Astrocyte of the cerebellum (primary cell): Measurements from ENCODE around the gene LGALS3.

Experiments
- DNase-seq: peaks from one replicate; pipeline ENCODE4 v3.0.0-alpha.2; 2011; ENCODE audit warnings: low read depth
- H3K4me3 ChIP-seq: 2 replicates; pipeline ENCODE4 v1.5.1; 2011; ENCODE audit warnings: mild to moderate bottlenecking, low read depth, low read length, moderate library complexity
- CTCF ChIP-seq: IDR thresholded peaks from 2 replicates; pipeline ENCODE4 v1.5.1; 2012; ENCODE audit warnings: low read length, low read depth, moderate library complexity, mild to moderate bottlenecking; ENCODE audit errors: missing control alignments
- in situ Hi-C: cut with HindIII; loops from 2 replicates; pipeline ENCODE4 v1.10.0; 2017; ENCODE audit warnings: low sequenced_read_pairs

Gene LGALS3

DNA sequence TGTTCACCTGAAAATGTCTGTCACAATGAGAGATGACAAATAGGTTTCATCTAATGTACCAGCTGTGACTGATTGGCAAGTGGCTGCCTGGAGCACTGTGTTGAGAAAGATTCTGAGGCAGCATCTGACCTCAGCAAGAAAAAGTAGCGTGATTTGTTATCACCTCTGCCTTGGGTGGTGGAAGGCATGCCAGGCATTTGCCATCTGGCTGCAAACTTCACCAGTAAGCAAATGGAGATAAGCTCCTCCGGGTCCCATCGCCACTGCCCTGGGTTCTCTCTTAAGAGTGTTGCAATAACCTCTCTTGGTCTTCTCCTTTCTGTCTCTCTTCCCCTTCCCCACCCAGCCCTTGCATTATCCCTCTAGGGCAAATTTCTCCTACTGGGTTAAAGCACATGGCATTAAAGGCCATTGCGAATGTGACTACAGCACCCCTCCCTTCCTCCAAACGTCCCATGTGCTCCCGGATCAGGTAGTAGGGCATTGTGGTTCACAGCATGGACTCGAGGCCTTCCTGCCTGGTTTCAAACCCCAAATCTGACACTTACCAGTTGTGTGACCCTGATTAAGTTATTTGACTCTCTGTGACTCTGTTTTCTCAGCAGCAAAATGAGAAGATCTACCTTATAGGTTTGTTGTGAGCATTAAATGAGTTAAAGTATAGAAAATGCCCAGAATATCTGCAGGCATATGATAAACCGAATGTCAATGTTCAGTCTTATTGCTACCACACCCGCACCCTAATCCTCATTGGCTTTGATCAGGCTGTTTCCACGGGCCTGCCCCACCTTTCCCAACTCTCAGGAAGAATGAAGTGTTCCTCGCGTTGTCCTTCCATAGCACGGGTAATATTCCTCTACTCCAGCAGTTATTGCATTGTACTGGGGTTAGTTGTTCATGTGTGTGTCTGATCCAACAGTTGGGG is 8.2 kb upstream of the LGALS3 start:
- no peak overlapping the region for H3K4me3 ChIP-seq
- in situ Hi-C loops, result no loop called here
- TF ChIP-seq CTCF, result no peak

DNA sequence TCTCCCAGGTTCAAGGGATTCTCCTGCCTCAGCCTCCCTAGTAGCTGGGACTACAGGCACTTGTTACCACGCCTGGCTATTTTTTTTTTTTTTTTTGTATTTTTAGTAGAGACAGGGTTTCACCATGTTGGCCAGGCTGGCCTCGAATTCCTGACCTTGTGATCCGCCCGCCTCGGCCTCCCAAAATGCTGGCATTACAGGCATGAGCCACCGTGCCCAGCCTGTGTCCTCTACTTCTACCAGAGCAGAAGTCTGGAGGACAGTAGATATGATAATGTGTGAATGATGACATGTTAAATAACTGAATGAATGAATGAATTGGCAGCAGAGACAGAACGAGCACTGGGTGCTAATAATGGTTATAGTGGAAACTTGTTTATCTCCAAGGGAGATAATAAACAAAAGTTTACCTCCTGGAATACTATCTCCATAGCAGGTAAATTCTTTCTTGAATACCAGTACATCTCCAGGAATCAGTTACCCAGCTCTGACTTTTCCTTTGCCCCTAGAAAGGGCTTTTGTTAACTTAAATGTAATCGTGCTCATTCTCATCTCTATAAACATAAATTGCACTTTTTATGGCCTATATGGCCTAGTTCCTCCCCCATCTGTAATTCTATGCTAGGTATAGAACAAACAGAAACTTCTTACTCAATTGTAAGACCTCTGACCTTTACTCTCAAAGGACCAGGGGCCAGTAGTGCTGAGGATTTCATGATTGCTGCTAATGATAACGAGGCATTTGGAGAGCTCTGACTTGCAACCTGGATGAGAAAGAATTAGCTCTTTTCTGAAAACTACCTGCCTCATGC is 7.2 kb upstream of the LGALS3 start:
- in situ Hi-C loops, result no loop called here
- no peak for TF ChIP-seq CTCF
- H3K4me3 ChIP-seq, result no peak overlapping the region
- no peak for DNase-seq

More for the DNA sequence above, 8.2 kb upstream of the LGALS3 start:
- no peak for DNase-seq

DNA sequence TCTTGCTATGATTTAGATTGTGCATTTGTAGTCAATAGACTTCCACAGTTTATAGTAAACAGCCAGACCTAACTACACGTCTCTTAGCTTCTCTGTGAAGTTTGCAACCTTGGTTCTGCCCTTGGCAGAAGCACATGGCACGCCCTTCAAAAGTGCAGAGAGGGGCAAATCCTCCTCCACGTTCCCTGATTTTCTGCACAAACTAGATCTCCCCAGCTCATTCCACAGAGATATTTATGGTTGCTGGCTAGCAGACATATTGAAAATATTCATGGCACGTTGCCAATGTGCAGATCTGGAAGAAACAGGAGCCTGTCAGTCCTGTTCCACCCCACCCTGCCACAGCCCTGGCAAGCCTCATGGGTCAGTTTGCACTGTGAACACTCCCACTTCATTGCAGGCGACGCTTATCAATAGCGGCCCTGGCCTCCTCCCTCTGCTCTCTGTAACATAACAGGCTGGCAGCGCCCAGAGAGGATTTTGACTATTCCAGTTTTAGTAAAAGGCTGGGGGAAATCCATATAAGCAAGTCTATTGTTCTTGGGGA is 6.5 kb upstream of the LGALS3 start:
- DNase-seq, result no peak
- H3K4me3 ChIP-seq, result no peak overlapping the region
- no peak for TF ChIP-seq CTCF
- in situ Hi-C loops, result no loop called here

- H3K4me3 ChIP-seq, result no peak overlapping the region
- no peak for TF ChIP-seq CTCF
- DNase-seq, result peak; percentile 95
- in situ Hi-C loops, result no loop called here
Measured at GRCh38 chr14:55123101-55123500, 6.0 kb upstream of the LGALS3 start.

- DNase-seq, result no peak
- in situ Hi-C loops, result no loop called here
- no peak overlapping the region for H3K4me3 ChIP-seq
- no peak for TF ChIP-seq CTCF
Measured at GRCh38 chr14:55123852-55124639, 5.0 kb upstream of the LGALS3 start.
